HG03135 (cell line): ENCODE results near the gene KPNA6.

Experiments used
- ATAC-seq: cut with Tn5 transposase; IDR thresholded peaks from one replicate; pipeline ENCODE4 v1.9.1; 2021; ENCODE audit warnings: mild to moderate bottlenecking, moderate library complexity; ENCODE audit not compliant: unreplicated experiment

The KPNA6 gene

GRCh38 chr1:32215629-32216480 lies 108.0 kb downstream of the KPNA6 start:
- ATAC-seq: no peak

DNA sequence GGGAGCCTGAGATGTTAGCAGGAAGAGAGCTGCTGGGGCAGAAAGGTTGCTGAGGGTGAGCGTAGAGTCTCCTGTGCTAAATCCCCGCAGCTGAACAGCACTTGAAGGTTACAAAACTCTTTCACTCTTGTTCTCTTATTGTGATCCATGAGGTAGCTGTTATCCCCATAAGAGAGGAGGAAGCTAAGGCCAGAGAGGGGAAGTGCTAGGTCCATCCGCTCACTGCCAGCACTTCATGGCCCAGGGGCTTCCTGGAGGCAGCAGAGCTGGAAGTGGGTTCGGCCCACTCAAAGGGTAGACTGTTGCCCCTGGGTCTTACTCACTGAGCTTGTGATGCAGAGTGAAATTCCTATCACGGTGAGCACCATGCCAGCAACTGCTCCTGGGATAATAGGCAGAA lies 108.7 kb downstream of the KPNA6 start:
- ATAC-seq: no peak

DNA sequence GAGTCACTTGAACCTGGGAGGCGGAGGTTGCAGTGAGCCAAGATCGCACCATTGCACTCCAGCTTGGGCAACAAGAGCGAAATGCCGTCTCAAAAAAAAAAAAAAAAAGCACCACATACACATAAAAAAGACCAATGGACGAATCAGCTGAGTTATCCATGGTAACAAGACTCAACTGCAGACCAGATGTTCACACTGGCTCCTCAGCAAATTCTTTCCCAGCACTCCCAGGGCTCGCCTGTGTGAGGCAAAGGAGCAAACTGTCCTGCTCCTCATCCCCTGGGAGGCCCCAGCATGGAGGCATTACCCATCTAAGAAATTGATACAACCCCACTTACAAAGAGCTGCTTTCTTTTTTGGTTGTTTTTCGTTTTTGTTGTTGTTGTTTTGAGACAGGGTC lies 111.2 kb downstream of the KPNA6 start:
- ATAC-seq: no peak

GRCh38 chr1:32220746-32221580 lies 113.1 kb downstream of the KPNA6 start:
- ATAC-seq: no peak

- ATAC-seq: no peak
Measured at GRCh38 chr1:32221581-32221979, 113.7 kb downstream of the KPNA6 start.

- ATAC-seq: peak; percentile 89
Measured at GRCh38 chr1:32221980-32222755, 114.3 kb downstream of the KPNA6 start, which contains the start of the genes EIF3I and TMEM234. Gene EIF3I (plus strand): TSS chr1:32222407. CDS start chr1:32222442, 35 bp downstream. Gene TMEM234 (minus strand): TSS chr1:32222353. CDS start chr1:32222322, 31 bp downstream.

DNA sequence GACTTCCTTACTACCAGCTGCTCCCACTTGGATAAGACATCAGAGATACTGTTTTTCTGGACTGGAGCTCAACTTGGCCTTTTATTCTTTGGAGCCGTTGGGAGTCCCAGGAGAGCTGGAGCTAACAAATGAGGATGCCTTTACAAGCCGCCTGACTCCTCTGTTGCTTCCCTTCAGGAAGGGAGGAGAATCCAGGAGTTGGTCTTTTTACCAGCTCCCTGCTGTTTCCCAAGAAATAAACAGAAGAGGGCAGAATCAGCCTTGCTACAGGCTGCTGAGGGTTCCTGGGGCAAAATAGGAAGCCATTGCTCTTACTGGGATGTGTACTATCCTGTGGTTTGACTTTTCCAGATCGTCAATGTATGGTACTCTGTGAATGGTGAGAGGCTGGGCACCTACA lies 115.8 kb downstream of the KPNA6 start:
- no peak for ATAC-seq

DNA sequence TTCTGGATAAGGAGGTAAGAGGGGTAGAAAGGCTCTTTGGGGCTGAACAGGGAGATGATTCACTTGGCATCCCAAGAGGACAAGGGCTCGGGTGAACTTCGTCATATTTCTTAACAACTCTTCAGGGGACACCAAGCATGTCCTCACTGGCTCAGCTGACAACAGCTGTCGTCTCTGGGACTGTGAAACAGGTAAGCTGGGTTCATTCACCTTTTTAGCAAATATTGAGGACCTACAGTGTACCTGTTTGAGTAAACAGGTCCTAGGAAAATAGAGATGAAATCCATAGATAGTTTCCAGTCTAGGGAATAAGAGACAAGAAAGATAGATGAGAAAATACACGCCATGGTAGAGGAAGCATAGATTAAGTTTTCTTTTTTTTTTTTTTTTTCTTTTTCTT lies 116.4 kb downstream of the KPNA6 start:
- ATAC-seq: no peak
